ENCODE data around the gene ITGB4. TPM values are rescaled to one million over a fixed set of nuclear protein-coding genes. Genes with fewer than 3 reads are reported as not detected.

The ITGB4 gene
- total and polyA plus RNA-seq, 9 of the 15 experiments (the other 6 are each of a cell fraction or from before 2014, with no cell fraction given): 0.05 to 2.8 (median 0.76) TPM; not detected in 3

- TF ChIP-seq, protein P1, sequence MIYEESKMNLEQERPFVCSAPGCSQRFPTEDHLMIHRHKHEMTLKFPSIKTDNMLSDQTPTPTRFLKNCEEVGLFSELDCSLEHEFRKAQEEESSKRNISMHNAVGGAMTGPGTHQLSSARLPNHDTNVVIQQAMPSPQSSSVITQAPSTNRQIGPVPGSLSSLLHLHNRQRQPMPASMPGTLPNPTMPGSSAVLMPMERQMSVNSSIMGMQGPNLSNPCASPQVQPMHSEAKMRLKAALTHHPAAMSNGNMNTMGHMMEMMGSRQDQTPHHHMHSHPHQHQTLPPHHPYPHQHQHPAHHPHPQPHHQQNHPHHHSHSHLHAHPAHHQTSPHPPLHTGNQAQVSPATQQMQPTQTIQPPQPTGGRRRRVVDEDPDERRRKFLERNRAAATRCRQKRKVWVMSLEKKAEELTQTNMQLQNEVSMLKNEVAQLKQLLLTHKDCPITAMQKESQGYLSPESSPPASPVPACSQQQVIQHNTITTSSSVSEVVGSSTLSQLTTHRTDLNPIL (CRISPR knock-in tag; IDR thresholded peaks at IDR 0.05): no peak
- TF ChIP-seq, protein P2, sequence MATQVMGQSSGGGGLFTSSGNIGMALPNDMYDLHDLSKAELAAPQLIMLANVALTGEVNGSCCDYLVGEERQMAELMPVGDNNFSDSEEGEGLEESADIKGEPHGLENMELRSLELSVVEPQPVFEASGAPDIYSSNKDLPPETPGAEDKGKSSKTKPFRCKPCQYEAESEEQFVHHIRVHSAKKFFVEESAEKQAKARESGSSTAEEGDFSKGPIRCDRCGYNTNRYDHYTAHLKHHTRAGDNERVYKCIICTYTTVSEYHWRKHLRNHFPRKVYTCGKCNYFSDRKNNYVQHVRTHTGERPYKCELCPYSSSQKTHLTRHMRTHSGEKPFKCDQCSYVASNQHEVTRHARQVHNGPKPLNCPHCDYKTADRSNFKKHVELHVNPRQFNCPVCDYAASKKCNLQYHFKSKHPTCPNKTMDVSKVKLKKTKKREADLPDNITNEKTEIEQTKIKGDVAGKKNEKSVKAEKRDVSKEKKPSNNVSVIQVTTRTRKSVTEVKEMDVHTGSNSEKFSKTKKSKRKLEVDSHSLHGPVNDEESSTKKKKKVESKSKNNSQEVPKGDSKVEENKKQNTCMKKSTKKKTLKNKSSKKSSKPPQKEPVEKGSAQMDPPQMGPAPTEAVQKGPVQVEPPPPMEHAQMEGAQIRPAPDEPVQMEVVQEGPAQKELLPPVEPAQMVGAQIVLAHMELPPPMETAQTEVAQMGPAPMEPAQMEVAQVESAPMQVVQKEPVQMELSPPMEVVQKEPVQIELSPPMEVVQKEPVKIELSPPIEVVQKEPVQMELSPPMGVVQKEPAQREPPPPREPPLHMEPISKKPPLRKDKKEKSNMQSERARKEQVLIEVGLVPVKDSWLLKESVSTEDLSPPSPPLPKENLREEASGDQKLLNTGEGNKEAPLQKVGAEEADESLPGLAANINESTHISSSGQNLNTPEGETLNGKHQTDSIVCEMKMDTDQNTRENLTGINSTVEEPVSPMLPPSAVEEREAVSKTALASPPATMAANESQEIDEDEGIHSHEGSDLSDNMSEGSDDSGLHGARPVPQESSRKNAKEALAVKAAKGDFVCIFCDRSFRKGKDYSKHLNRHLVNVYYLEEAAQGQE (IDR thresholded peaks at IDR 0.05; ENCODE audit: borderline replicate concordance): peak; percentile 100
- TF ChIP-seq, protein P2 (CRISPR knock-in tag; IDR thresholded peaks at IDR 0.05; ENCODE audit: low read depth): 0 out of 2 replicates have a peak, but pooled peaks have one; percentile 52
- TF ChIP-seq MCM3 (IDR thresholded peaks at IDR 0.05): no peak
- TF ChIP-seq SMC3 (conservative IDR thresholded peaks at IDR 0.05; ENCODE audit: insufficient read depth, low read depth, low read length): peak; percentile 25; the same call in 1 of the 2 replicates
- TF ChIP-seq, protein P3, sequence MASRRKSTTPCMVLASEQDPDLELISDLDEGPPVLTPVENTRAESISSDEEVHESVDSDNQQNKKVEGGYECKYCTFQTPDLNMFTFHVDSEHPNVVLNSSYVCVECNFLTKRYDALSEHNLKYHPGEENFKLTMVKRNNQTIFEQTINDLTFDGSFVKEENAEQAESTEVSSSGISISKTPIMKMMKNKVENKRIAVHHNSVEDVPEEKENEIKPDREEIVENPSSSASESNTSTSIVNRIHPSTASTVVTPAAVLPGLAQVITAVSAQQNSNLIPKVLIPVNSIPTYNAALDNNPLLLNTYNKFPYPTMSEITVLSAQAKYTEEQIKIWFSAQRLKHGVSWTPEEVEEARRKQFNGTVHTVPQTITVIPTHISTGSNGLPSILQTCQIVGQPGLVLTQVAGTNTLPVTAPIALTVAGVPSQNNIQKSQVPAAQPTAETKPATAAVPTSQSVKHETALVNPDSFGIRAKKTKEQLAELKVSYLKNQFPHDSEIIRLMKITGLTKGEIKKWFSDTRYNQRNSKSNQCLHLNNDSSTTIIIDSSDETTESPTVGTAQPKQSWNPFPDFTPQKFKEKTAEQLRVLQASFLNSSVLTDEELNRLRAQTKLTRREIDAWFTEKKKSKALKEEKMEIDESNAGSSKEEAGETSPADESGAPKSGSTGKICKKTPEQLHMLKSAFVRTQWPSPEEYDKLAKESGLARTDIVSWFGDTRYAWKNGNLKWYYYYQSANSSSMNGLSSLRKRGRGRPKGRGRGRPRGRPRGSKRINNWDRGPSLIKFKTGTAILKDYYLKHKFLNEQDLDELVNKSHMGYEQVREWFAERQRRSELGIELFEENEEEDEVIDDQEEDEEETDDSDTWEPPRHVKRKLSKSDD (conservative IDR thresholded peaks at IDR 0.05; ENCODE audit: low read length): no peak
- TF ChIP-seq ZNF134 (CRISPR knock-in tag; conservative IDR thresholded peaks at IDR 0.05): 0 out of 2 replicates have a peak, but pooled peaks have one; percentile 28
- TF ChIP-seq CBFB (CRISPR knock-in tag; IDR thresholded peaks at IDR 0.05): no peak
- TF ChIP-seq KHSRP (IDR thresholded peaks at IDR 0.05): 0 out of 2 replicates have a peak, but pooled peaks have one; percentile 11
- TF ChIP-seq CLOCK (CRISPR knock-in tag; IDR thresholded peaks at IDR 0.05; ENCODE audit: borderline replicate concordance): 0 out of 2 replicates have a peak, but pooled peaks have one; percentile 29
- no peak for TF ChIP-seq ZFPM2 (CRISPR knock-in tag; IDR thresholded peaks at IDR 0.05)
Observed at GRCh38 chr17:75785016-75785890, 64.0 kb downstream of the ITGB4 start (continued).

Measured in K562 (cell line).